ENCODE results near the gene PLRG1.

DNA sequence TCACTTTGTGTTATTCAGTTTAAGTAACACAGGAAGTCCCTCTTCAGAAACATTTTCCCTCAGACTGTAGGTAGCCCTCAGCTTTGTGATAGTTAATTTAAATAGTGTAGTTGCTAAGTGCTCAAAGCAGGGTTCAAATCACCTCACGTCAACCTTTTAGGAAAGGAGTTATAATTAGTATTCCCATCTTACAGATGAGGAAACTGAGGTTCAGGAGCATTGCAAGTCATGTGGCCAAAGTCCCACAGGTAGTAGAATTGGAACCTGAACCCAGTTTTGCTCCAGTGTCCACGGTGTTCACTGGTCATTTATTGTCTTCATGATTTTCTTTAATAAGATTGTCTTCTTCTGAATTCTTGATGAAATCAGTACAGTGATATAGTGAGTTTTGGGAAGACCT is 54.3 kb downstream of the PLRG1 start:
- TF ChIP-seq, protein P1, sequence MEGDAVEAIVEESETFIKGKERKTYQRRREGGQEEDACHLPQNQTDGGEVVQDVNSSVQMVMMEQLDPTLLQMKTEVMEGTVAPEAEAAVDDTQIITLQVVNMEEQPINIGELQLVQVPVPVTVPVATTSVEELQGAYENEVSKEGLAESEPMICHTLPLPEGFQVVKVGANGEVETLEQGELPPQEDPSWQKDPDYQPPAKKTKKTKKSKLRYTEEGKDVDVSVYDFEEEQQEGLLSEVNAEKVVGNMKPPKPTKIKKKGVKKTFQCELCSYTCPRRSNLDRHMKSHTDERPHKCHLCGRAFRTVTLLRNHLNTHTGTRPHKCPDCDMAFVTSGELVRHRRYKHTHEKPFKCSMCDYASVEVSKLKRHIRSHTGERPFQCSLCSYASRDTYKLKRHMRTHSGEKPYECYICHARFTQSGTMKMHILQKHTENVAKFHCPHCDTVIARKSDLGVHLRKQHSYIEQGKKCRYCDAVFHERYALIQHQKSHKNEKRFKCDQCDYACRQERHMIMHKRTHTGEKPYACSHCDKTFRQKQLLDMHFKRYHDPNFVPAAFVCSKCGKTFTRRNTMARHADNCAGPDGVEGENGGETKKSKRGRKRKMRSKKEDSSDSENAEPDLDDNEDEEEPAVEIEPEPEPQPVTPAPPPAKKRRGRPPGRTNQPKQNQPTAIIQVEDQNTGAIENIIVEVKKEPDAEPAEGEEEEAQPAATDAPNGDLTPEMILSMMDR (IDR thresholded peaks at IDR 0.05): no peak
- TF ChIP-seq POLR2A (IDR thresholded peaks at IDR 0.05): no peak

Measured in thyroid gland (tissue), 4 donors.